ENCODE measurements around the gene SCIMP.
"Not testable (repeated sequence)": the region's sequence is repeated elsewhere in the genome, so short reads cannot be mapped to it uniquely, and the experiment has no call there.

The SCIMP gene

GRCh38 chr17:5179003-5179402, 55.7 kb downstream of the SCIMP start:
- no peak overlapping the region for H3K27ac ChIP-seq (ENCODE audit: low read length)
- peaks cover 45% of the 10 kb centered on the region for H3K36me3 ChIP-seq (ENCODE audit: insufficient read depth, low read depth, low read length)
- H3K27me3 ChIP-seq (ENCODE audit: insufficient read depth, low read length): no peaks in the 10 kb centered on the region
- no peak overlapping the region for H3K9ac ChIP-seq (ENCODE audit: low read depth, low read length)
- H3K9me3 ChIP-seq (ENCODE audit: insufficient read depth, low read depth, low read length): peaks cover 79% of the 10 kb centered on the region
- H3K4me3 ChIP-seq (ENCODE audit: low read length): no peak overlapping the region
- H3K4me1 ChIP-seq (ENCODE audit: insufficient read depth, low read length): no peaks in the 10 kb centered on the region

DNA sequence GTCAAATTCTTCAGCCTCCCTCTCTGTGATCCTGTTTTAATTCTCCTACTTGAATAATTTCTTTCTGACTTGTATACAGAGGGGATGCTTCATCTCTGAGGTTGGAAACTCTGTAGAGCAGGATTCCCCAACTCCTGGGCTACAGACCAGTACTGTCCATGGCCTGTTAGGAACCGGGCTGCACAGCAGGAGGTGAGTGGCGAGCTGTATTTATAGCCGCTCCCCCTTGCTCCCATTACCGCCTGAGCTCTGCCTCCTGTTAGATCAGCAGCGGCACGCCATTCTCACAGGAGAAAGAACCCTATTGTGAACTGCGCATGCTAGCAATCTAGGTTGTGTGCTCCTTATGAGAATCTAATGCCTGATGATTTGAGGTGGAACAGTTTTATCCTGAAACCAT, 59.6 kb downstream of the SCIMP start:
- not testable (repeated sequence) for H3K4me3 ChIP-seq (ENCODE audit: low read length); H3K4me1 ChIP-seq (ENCODE audit: insufficient read depth, low read length); H3K27ac ChIP-seq (ENCODE audit: low read length); H3K27me3 ChIP-seq (ENCODE audit: insufficient read depth, low read length); H3K9ac ChIP-seq (ENCODE audit: low read depth, low read length)
- Histone ChIP-seq H3K36me3 (ENCODE audit: insufficient read depth, low read depth, low read length) (peaks cover 11% of the 10 kb centered on the region; the same call in 1 of the 2 replicates), H3K9me3 (ENCODE audit: insufficient read depth, low read depth, low read length) (peaks cover 39% of the 10 kb centered on the region)

- not testable (repeated sequence) for H3K9ac ChIP-seq (ENCODE audit: low read depth, low read length); H3K27me3 ChIP-seq (ENCODE audit: insufficient read depth, low read length); H3K36me3 ChIP-seq (ENCODE audit: insufficient read depth, low read depth, low read length); H3K9me3 ChIP-seq (ENCODE audit: insufficient read depth, low read depth, low read length); H3K27ac ChIP-seq (ENCODE audit: low read length); H3K4me1 ChIP-seq (ENCODE audit: insufficient read depth, low read length); H3K4me3 ChIP-seq (ENCODE audit: low read length)
These were observed 68.7 kb downstream of the SCIMP start for GRCh38 chr17:5165791-5166564.

DNA sequence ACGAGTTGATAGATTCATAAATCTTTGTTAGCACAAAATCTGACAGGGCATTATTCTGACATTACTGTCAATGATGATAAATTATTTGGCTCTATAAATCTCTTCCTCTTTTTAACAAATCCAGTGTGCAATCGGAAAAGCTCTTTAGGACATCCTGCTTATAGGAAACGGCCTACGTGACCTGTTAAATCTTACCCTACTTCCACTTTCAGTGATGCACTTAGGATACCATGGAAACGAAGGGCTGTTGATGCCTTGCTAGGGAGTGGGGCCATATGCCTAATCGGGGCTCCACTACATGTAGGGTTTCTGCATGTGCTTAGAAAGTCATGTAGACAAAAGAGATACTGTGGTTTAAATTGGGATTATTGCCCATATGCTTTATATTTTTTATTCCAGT, 70.2 kb downstream of the SCIMP start:
- no peaks in the 10 kb centered on the region; the same call in 1 of the 2 replicates for H3K27me3 ChIP-seq (ENCODE audit: insufficient read depth, low read length)
- no peak overlapping the region for H3K4me3 ChIP-seq (ENCODE audit: low read length)
- H3K27ac ChIP-seq (ENCODE audit: low read length): no peak overlapping the region
- H3K4me1 ChIP-seq (ENCODE audit: insufficient read depth, low read length): no peaks in the 10 kb centered on the region
- H3K9me3 ChIP-seq (ENCODE audit: insufficient read depth, low read depth, low read length): no peaks in the 10 kb centered on the region
- no peak overlapping the region for H3K9ac ChIP-seq (ENCODE audit: low read depth, low read length)
- H3K36me3 ChIP-seq (ENCODE audit: insufficient read depth, low read depth, low read length): no peaks in the 10 kb centered on the region

- H3K36me3 ChIP-seq (ENCODE audit: insufficient read depth, low read depth, low read length); H3K9me3 ChIP-seq (ENCODE audit: insufficient read depth, low read depth, low read length); H3K27ac ChIP-seq (ENCODE audit: low read length); H3K27me3 ChIP-seq (ENCODE audit: insufficient read depth, low read length); H3K4me3 ChIP-seq (ENCODE audit: low read length); H3K9ac ChIP-seq (ENCODE audit: low read depth, low read length); H3K4me1 ChIP-seq (ENCODE audit: insufficient read depth, low read length): not testable (repeated sequence)
These were observed 72.9 kb downstream of the SCIMP start for GRCh38 chr17:5161793-5162192.

DNA sequence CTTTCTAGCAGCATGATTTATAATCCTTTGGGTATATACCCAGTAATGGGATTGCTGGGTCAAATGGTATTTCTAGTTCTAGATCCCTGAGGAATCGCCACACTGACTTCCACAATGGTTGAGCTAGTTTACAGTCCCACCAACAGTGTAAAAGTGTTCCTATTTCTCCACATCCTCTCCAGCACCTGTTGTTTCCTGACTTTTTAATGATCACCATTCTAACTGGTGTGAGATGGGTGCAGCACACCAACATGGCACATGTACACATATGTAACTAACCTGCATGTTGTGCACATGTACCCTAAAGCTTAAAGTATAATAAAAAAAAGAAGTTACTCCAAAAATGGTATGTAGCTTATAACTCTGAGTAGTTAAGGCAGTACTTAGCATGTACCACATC, 74.0 kb downstream of the SCIMP start:
- not testable (repeated sequence) for H3K4me1 ChIP-seq (ENCODE audit: insufficient read depth, low read length)

More for the DNA sequence above, 74.0 kb downstream of the SCIMP start:
- not testable (repeated sequence) for H3K27ac ChIP-seq (ENCODE audit: low read length); H3K9ac ChIP-seq (ENCODE audit: low read depth, low read length); H3K4me3 ChIP-seq (ENCODE audit: low read length); H3K9me3 ChIP-seq (ENCODE audit: insufficient read depth, low read depth, low read length); H3K36me3 ChIP-seq (ENCODE audit: insufficient read depth, low read depth, low read length); H3K27me3 ChIP-seq (ENCODE audit: insufficient read depth, low read length)

Data from iPS-20b (cell line).